CD4-positive, alpha-beta T cell (primary cell): ENCODE results near the gene HDC. TPM values are rescaled to one million over a fixed set of nuclear protein-coding genes. Genes with fewer than 3 reads are reported as not detected.

Experiments
- ATAC-seq: fragments of 200-7000 bp; cut with Tn5 transposase; one replicate; pipeline ENCODE4 v1.10.0; 2022; ENCODE audit warnings: mild to moderate bottlenecking; ENCODE audit not compliant: poor library complexity
- CTCF ChIA-PET: fragments of 350-600 bp; sonication (Branson Sonifier 250); formaldehyde crosslinking; loops from one replicate; lab custom pipeline; 2021; ENCODE audit warnings: antibody characterized with exemption, inconsistent platforms; lab: Charles Lee
- POLR2A ChIA-PET: fragments of 350-600 bp; sonication (Branson Sonifier 250); formaldehyde crosslinking; loops from one replicate; lab custom pipeline; 2021; ENCODE audit warnings: antibody characterized with exemption, inconsistent platforms; lab: Charles Lee
- DNase-seq, 14 experiments: peaks; one replicate each; pipeline ENCODE4 v3.0.0-alpha.2; 2013 to 2020; ENCODE audit warnings: mixed read lengths in 2 of 14
- H3K27ac ChIP-seq, 2 donors: one replicate each; pipeline versions ENCODE4 v1.5.1 to v1.7.0; 2013; ENCODE audit warnings: low read length in 2 of 2, low read depth in 1 of 2, mild to moderate bottlenecking in 1 of 2
- H3K27me3 ChIP-seq, 2 experiments: 1 replicate in 1 of 2; 2 replicates in 1 of 2; pipeline versions ENCODE4 v1.6.1 to v1.7.0; 2013; ENCODE audit warnings: low read length in 2 of 2, control low read depth in 1 of 2, mild to moderate bottlenecking in 1 of 2, moderate library complexity in 1 of 2; ENCODE audit not compliant: insufficient read depth in 2 of 2, control insufficient read depth in 1 of 2
- H3K36me3 ChIP-seq: one replicate; pipeline ENCODE4 v1.6.1; 2013; ENCODE audit warnings: low read length, control low read depth; ENCODE audit not compliant: insufficient read depth
- H3K4me1 ChIP-seq: one replicate; pipeline ENCODE4 v1.6.1; 2013; ENCODE audit warnings: low read length, control low read depth; ENCODE audit not compliant: insufficient read depth
- H3K4me3 ChIP-seq: one replicate; pipeline ENCODE4 v1.5.1; 2013; ENCODE audit warnings: mild to moderate bottlenecking, low read length, moderate library complexity
- H3K9me3 ChIP-seq, 2 experiments: 1 replicate in 1 of 2; 2 replicates in 1 of 2; pipeline versions ENCODE4 v1.6.1 to v1.7.0; 2013; ENCODE audit warnings: low read length in 2 of 2, mild to moderate bottlenecking in 2 of 2, control low read depth in 1 of 2, moderate library complexity in 1 of 2; ENCODE audit not compliant: control insufficient read depth in 1 of 2, insufficient read depth in 1 of 2
- H3K27ac Mint-ChIP-seq: one replicate; pipeline ENCODE4 v1.8.0; 2020; ENCODE audit warnings: mixed read lengths
- H3K27me3 Mint-ChIP-seq: one replicate; pipeline ENCODE4 v1.8.0; 2021; ENCODE audit warnings: mixed read lengths
- H3K36me3 Mint-ChIP-seq: one replicate; pipeline ENCODE4 v1.8.0; 2021; ENCODE audit warnings: low read depth, mixed read lengths
- H3K4me1 Mint-ChIP-seq: one replicate; pipeline ENCODE4 v1.8.0; 2021; ENCODE audit warnings: low read depth, mixed read lengths
- H3K4me3 Mint-ChIP-seq: one replicate; pipeline ENCODE4 v1.8.0; 2020; ENCODE audit warnings: mild to moderate bottlenecking, mixed read lengths
- H3K9me3 Mint-ChIP-seq: one replicate; pipeline ENCODE4 v1.8.0; 2020; ENCODE audit warnings: mixed read lengths
- CTCF ChIP-seq: fragments of 200-600 bp; IDR thresholded peaks from one replicate; pipeline ENCODE4 v1.8.0; 2022; ENCODE audit warnings: antibody characterized with exemption, mild to moderate bottlenecking
- intact Hi-C, 2 experiments: fragments of 100-400 bp; cut with DNase I in 1 of 2; cut with micrococcal nuclease in 1 of 2; formaldehyde crosslinking; loops; one replicate each; pipeline versions ENCODE4 v1.15.1 to v1.9.0; 2023 to 2025; cut with DNase I, micrococcal nuclease
- total RNA-seq, 174 experiments: library from RNA in 2 of 174; stranded (reverse) in 2 of 174; gene quantifications; one replicate each; pipeline ENCODE4 v1.2.3 and lab custom pipeline; 2021 to 2026

The HDC gene
- total RNA-seq, 2 experiments from 2014 or later: 0.08 TPM; not detected in 1

GRCh38 chr15:50295966-50296365 is 30.4 kb upstream of the HDC start:
- CTCF ChIA-PET: interaction anchor here (0.6 to 1.0 kb wide), 2 partner anchors 9 to 55 kb away, joined by 3 read pairs; no protein-coding TSS in a partner anchor
- POLR2A ChIA-PET: interaction anchor here (1.6 kb wide), 1 partner anchor 59 kb away, joined by 4 read pairs; the partner anchor contains the start of gene GABPB1
- Histone ChIP-seq H3K4me1 (no peaks in the 10 kb centered on the region), H3K27ac (no peak overlapping the region), H3K27me3 (no peaks in the 10 kb centered on the region), H3K9me3 (no peaks in the 10 kb centered on the region), H3K36me3 (peaks cover 31% of the 10 kb centered on the region), H3K4me3 (no peak overlapping the region)
- no peak overlapping the region for H3K4me3 Mint-ChIP-seq
- H3K9me3 Mint-ChIP-seq: no peaks in the 10 kb centered on the region
- peaks cover 64% of the 10 kb centered on the region for H3K36me3 Mint-ChIP-seq
- TF ChIP-seq CTCF: no peak
- intact Hi-C loops: no loop called here
- H3K27me3 Mint-ChIP-seq: no peaks in the 10 kb centered on the region
- DNase-seq (no peak), ATAC-seq (no peak)
- H3K4me1 Mint-ChIP-seq: no peaks in the 10 kb centered on the region
- H3K27ac Mint-ChIP-seq: no peak overlapping the region

GRCh38 chr15:50289749-50290148 is 24.2 kb upstream of the HDC start:
- intact Hi-C loops: no loop called here

DNA sequence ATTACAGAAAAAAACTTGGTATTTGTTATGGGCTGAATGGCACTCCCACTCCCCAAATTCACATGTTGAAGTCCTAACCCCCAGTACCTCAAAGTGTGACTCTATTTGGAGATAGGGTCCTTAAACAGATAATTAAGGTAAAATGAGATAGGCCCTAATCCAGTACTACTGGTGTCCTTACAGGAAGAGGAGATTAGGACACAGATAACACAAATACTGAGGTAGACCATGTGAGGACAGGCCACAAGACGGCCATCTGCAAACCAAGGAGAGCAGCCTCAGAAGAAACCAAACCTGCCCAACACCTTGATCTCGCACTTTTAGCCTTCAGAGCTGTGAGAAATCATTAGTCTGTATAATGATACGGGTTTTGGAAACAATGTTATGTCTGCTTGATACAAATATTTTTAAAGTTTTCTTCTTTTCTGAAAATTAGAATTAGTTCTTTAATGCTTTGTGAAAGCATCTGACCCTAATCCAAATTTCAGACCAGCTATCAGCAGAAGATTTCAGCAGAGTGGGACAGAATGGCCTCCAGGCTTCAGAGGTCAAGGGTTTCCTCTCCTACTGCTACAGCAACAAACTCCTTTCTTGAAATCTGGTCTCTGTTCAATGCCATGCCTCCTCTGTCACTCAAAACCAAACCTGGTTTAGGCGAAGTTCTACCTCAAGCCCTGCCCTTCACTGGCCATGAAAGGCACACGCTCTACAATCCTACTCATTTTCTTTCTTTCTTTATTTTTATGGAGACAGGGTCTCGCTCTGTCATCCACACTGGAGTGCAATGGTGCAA is 22.0 kb upstream of the HDC start:
- no peak overlapping the region for H3K27ac Mint-ChIP-seq
- intact Hi-C loops: no loop called here
- H3K27me3 Mint-ChIP-seq: no peaks in the 10 kb centered on the region
- no peak overlapping the region for H3K27ac ChIP-seq
- H3K4me3 Mint-ChIP-seq: no peak overlapping the region
- H3K36me3 Mint-ChIP-seq: peaks cover 60% of the 10 kb centered on the region
- ATAC-seq: no peak
- H3K4me3 ChIP-seq: no peak overlapping the region
- ChIA-PET POLR2A (interaction anchor here (1.0 kb wide), 1 partner anchor 9 kb away, joined by 3 read pairs; no protein-coding TSS in a partner anchor), CTCF (no interaction called here)
- peaks cover 46% of the 10 kb centered on the region for H3K36me3 ChIP-seq
- DNase-seq: no peak
- H3K4me1 ChIP-seq: no peaks in the 10 kb centered on the region
- no peaks in the 10 kb centered on the region for H3K4me1 Mint-ChIP-seq
- no peak for TF ChIP-seq CTCF
- no peaks in the 10 kb centered on the region for H3K9me3 Mint-ChIP-seq
- H3K27me3 ChIP-seq: no peaks in the 10 kb centered on the region
- H3K9me3 ChIP-seq: no peaks in the 10 kb centered on the region

More at GRCh38 chr15:50289749-50290148, 24.2 kb upstream of the HDC start:
- DNase-seq (no peak), ATAC-seq (no peak)
- Mint-ChIP-seq H3K4me1 (no peaks in the 10 kb centered on the region), H3K4me3 (no peak overlapping the region), H3K27ac (no peak overlapping the region), H3K27me3 (no peaks in the 10 kb centered on the region), H3K9me3 (no peaks in the 10 kb centered on the region), H3K36me3 (peaks cover 60% of the 10 kb centered on the region)
- Histone ChIP-seq H3K27me3 (no peaks in the 10 kb centered on the region), H3K4me3 (no peak overlapping the region), H3K9me3 (no peaks in the 10 kb centered on the region), H3K36me3 (peaks cover 40% of the 10 kb centered on the region), H3K4me1 (no peaks in the 10 kb centered on the region), H3K27ac (no peak overlapping the region)
- POLR2A ChIA-PET: no interaction called here
- CTCF ChIA-PET: interaction anchor here (1.4 kb wide), 1 partner anchor 26 kb away, joined by 3 read pairs; no protein-coding TSS in a partner anchor
- no peak for TF ChIP-seq CTCF
